GM04503 (cell line): Measurements from ENCODE around the gene SLC24A4.

Source experiments
- DNase-seq: peaks from one replicate; pipeline ENCODE4 v3.0.0-alpha.2; 2012; ENCODE audit warnings: low read depth

The SLC24A4 gene

GRCh38 chr14:92546347-92547053, 223.5 kb downstream of the SLC24A4 start:
- DNase-seq, result no peak

- DNase-seq, result no peak
Measured at GRCh38 chr14:92549105-92549858, 226.3 kb downstream of the SLC24A4 start.

- peak; percentile 28 for DNase-seq
Measured at GRCh38 chr14:92549859-92550230, 226.9 kb downstream of the SLC24A4 start.
